ES-I3 (cell line): Measurements from ENCODE around the gene STON2.

Experiments
- H3K36me3 ChIP-seq: 2 replicates; pipeline ENCODE4 v1.6.1; 2013; ENCODE audit warnings: mild to moderate bottlenecking, low read length, control low read depth, moderate library complexity; ENCODE audit not compliant: insufficient read depth
- H3K4me1 ChIP-seq: 2 replicates; pipeline ENCODE4 v1.6.1; 2013; ENCODE audit warnings: mild to moderate bottlenecking, control low read depth, low read length; ENCODE audit not compliant: insufficient read depth
- H3K9ac ChIP-seq: 2 replicates; pipeline ENCODE4 v1.6.1; 2013; ENCODE audit warnings: low read depth, mild to moderate bottlenecking, low read length, moderate library complexity
- H3K9me3 ChIP-seq: 2 replicates; pipeline ENCODE4 v1.6.1; 2013; ENCODE audit warnings: mild to moderate bottlenecking, low read length, moderate library complexity; ENCODE audit not compliant: control insufficient read depth, insufficient read depth

The STON2 gene

GRCh38 chr14:81222691-81223090 lies 177.4 kb downstream of the STON2 start:
- Histone ChIP-seq H3K9me3 (no peaks in the 10 kb centered on the region), H3K9ac (no peak overlapping the region), H3K36me3 (no peaks in the 10 kb centered on the region), H3K4me1 (peaks cover 8% of the 10 kb centered on the region)

- H3K4me1 ChIP-seq = peaks cover 14% of the 10 kb centered on the region
- peak overlapping the region; percentile 85 for H3K9ac ChIP-seq
- no peaks in the 10 kb centered on the region for H3K36me3 ChIP-seq
- H3K9me3 ChIP-seq = no peaks in the 10 kb centered on the region
Observed at GRCh38 chr14:81222126-81222525, 178.0 kb downstream of the STON2 start.

DNA sequence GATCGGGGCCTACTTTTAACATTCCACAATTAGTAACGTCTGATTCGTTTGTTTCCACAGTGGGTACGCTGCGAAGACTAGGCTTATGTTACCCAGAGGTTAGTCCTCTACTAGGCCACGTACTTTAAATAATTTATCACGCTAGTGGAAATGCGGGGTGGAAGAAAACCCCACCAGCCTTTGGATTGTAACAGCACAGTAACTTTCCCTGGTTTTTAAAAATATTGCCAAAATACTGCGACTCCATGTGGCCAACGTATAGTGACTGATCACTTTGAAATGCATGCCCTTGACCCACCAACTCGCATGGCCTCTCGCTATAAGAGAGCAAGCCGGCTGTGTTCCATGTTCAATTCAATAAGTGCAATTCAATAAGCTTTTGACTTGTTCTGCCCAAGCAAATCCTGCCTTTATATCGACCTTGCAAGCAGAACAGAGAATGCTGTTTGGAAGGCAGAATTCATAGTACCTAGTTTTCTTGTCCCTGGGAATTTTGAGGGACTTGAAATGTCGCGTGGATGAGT lies 178.5 kb downstream of the STON2 start:
- peaks cover 16% of the 10 kb centered on the region for H3K4me1 ChIP-seq
- no peaks in the 10 kb centered on the region for H3K9me3 ChIP-seq
- H3K9ac ChIP-seq = peak overlapping the region; percentile 85
- H3K36me3 ChIP-seq = no peaks in the 10 kb centered on the region

DNA sequence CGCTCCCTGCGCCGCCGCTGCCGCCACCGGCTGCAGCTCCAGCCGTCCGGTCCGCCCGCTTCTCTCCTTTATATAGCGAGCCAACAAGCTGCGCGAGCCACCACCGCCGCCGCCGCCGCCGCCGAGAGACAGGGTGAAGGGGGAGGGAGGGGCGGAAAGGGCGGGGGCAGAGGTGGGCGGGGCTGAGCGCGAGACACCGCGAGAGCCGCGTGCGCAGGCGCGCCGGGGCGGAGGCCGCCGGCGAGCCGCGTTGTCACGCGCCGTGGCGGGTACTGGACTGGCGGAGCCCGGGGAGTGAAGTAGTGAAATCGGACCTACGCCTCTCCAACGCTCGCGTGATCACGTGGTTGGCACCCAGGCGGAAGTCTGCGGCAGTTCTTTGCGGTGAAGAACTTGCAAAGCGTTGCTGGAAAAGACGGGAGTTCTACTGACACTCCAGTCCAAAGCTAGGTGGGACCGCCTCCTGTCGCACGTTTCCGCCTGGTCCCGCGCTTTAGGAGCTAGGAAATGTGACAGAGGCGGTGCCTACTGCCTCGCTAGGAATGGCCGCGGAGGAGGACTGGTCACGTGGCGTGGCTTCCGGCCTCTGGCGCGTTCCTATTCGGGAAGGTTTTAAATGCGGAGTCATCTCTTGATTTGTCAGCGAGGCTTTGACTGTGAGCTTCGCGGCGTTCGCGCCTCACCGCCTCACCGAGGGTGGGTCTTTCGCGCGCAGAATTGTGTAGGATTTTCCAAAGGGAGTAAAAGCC lies 179.1 kb downstream of the STON2 start, which contains the start of gene GTF2A1:
Gene GTF2A1 (minus strand): TSS at position 130 of the 749 bp plus-strand sequence. CDS start 441 bp downstream, outside the sequence.
- H3K9me3 ChIP-seq = no peaks in the 10 kb centered on the region
- H3K9ac ChIP-seq = peak within 1 kb of the TSS; percentile 99
- H3K36me3 ChIP-seq = no peaks in the 10 kb centered on the region
- H3K4me1 ChIP-seq = peaks cover 16% of the 10 kb centered on the region

- Histone ChIP-seq H3K9me3 (no peaks in the 10 kb centered on the region), H3K36me3 (no peaks in the 10 kb centered on the region), H3K9ac (peak overlapping the region; percentile 86), H3K4me1 (peaks cover 16% of the 10 kb centered on the region)
Observed at GRCh38 chr14:81220580-81220829, 179.6 kb downstream of the STON2 start.

GRCh38 chr14:81219759-81220579 lies 180.2 kb downstream of the STON2 start:
- Histone ChIP-seq H3K4me1 (peaks cover 16% of the 10 kb centered on the region), H3K36me3 (no peaks in the 10 kb centered on the region)

GRCh38 chr14:81219210-81219758 lies 180.8 kb downstream of the STON2 start:
- H3K9me3 ChIP-seq = no peaks in the 10 kb centered on the region
- no peaks in the 10 kb centered on the region for H3K36me3 ChIP-seq
- H3K9ac ChIP-seq = peak overlapping the region; percentile 99
- H3K4me1 ChIP-seq = peaks cover 16% of the 10 kb centered on the region

More at GRCh38 chr14:81219759-81220579, 180.2 kb downstream of the STON2 start:
- H3K9ac ChIP-seq = peak overlapping the region; percentile 99
- no peaks in the 10 kb centered on the region for H3K9me3 ChIP-seq

- Histone ChIP-seq H3K4me1 (0 out of 2 replicates have a peak, but pooled peaks cover 3% of the 10 kb centered on the region), H3K9ac (no peak overlapping the region), H3K36me3 (0 out of 2 replicates have a peak, but pooled peaks cover 4% of the 10 kb centered on the region), H3K9me3 (no peaks in the 10 kb centered on the region)
Observed at GRCh38 chr14:81211844-81212243, 188.3 kb downstream of the STON2 start.
